Smooth muscle cell of the coronary artery (primary cell): ENCODE results near the gene ACR. TPM values are rescaled to one million over a fixed set of nuclear protein-coding genes. Genes with fewer than 3 reads are reported as not detected.

ENCODE experiments used
- total RNA-seq: library from RNA; depleted of rRNA; stranded (reverse); fragments of >200 nt; gene quantifications from 2 replicates; pipeline ENCODE4 v1.2.3, GENCODE V29; 2014; ENCODE audit warnings: low replicate concordance

The ACR gene
- total RNA-seq, result not detected in 2 replicates

DNA sequence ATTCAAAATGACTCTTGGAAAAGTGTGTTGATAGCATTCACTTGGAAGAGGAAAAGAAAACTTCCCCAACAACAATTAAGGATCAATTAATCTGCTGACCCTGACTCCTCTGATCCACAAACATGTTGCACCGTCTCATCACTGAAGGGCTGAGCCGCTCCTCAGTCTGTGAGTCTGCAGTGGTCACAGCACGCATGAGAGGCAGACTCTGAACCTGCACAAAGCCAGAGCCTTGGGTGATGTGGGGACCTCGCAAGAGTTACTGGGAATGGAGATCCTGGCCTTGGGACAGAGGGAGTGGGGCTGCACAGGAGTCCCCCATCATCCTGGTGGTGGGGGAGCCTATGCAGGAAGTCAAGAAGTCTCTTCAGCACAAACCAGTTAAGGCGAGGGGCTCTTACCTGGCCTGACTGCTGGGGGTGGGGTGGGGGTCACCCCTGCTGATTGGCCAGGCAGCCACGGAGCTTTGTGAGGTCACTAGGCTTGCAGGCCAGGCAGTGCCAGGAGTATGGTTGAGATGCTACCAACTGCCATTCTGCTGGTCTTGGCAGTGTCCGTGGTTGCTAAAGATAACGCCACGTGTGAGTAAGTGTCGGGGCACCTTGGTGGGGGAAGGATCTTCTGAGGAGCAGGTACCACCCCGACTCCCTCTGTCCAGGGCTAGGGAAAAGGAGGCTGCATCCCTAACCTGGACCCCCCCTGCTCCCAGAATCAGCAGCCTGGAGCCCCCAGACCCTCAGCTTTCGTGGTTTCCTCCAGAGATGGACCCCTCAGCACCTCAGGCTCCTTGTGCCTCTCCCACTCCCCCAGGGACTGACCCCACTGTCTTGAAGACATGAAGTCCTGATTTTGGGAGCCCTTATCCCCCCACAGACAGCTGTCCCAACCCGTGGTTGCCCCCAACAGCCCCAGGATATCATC lies at the start of gene ACR:
Gene ACR, plus strand, starts transcription at position 477 of the 921 bp plus-strand sequence. Its CDS starts 32 bp downstream, at position 509.

GRCh38 chr22:50783033-50783879 lies 45.3 kb downstream of the ACR start, which contains the start of gene RABL2B:
RABL2B (minus strand) TSS chr22:50783636; CDS start chr22:50782294, 1,342 bp downstream.

Other genes starting within 250 kb of the ACR start
- gene LMF2, start 230.5 kb upstream of the ACR start, total RNA-seq, result 17.3 and 23.0 TPM in 2 replicates
- 14.6 and 24.6 TPM in 2 replicates for gene NCAPH2, start 230.0 kb upstream of the ACR start, total RNA-seq
- gene SCO2, start 212.6 kb upstream of the ACR start, total RNA-seq, result 0.12 and 1.2 TPM in 2 replicates
- 9.6 and 18.0 TPM in 2 replicates for gene TYMP, start 208.2 kb upstream of the ACR start, total RNA-seq
- gene KLHDC7B, start 192.3 kb upstream of the ACR start, total RNA-seq, result under 0.01 and 0.08 TPM in 2 replicates
- not detected in 2 replicates for gene SYCE3, start 175.3 kb upstream of the ACR start, total RNA-seq
- 0.90 and 3.0 TPM in 2 replicates for gene CPT1B, start 159.8 kb upstream of the ACR start, total RNA-seq
- gene CHKB, start 155.4 kb upstream of the ACR start, total RNA-seq, result 12.2 and 21.9 TPM in 2 replicates
- gene MAPK8IP2, start 137.4 kb upstream of the ACR start, total RNA-seq, result 0.08 and 0.12 TPM in 2 replicates
- gene ARSA, start 110.1 kb upstream of the ACR start, total RNA-seq, result 8.0 and 13.1 TPM in 2 replicates
- 0.30 and 0.70 TPM in 2 replicates for gene SHANK3, start 65.4 kb upstream of the ACR start, total RNA-seq
- gene RABL2B, start 45.4 kb downstream of the ACR start, total RNA-seq, result 8.0 and 15.9 TPM in 2 replicates